Small intestine (tissue), 16 donors: ENCODE measurements around the gene TXNDC15. TPM values are rescaled to one million over a fixed set of nuclear protein-coding genes. Genes with fewer than 3 reads are reported as not detected.
A peak's percentile ranks its signal among the peaks of the same experiment; 100 is the strongest.
"Not testable (repeated sequence)": the region's sequence is repeated elsewhere in the genome, so short reads cannot be mapped to it uniquely, and the experiment has no call there.

Experiments used
- DNase-seq, 2 donors: peaks; one replicate each; pipeline versions ENCODE4 v3.0.0 to v3.0.0-alpha.2; 2013
- FAIRE-seq: peaks from 2 replicates; lab custom pipeline; 2012; peaks lifted over from hg19 to GRCh38; lab: Jason Lieb, UNC
- H3K27ac ChIP-seq, 3 donors: one replicate each; pipeline ENCODE4 v1.5.1; 2013; ENCODE audit warnings: low read length in 2 of 3, mild to moderate bottlenecking in 2 of 3, control low read depth in 1 of 3, inconsistent platforms in 1 of 3, low read depth in 1 of 3, moderate library complexity in 1 of 3
- H3K27me3 ChIP-seq, 3 donors: one replicate each; pipeline ENCODE4 v1.6.1; 2013; ENCODE audit warnings: low read length in 3 of 3, inconsistent platforms in 1 of 3; ENCODE audit not compliant: control insufficient read depth in 3 of 3, insufficient read depth in 3 of 3
- H3K36me3 ChIP-seq, 3 donors: one replicate each; pipeline ENCODE4 v1.6.1; 2013; ENCODE audit warnings: low read length in 3 of 3, inconsistent platforms in 1 of 3, low read depth in 1 of 3, mild to moderate bottlenecking in 1 of 3, moderate library complexity in 1 of 3; ENCODE audit not compliant: control insufficient read depth in 3 of 3, insufficient read depth in 2 of 3
- H3K4me1 ChIP-seq, 3 donors: one replicate each; pipeline ENCODE4 v1.6.1; 2013; ENCODE audit warnings: low read length in 2 of 3, inconsistent platforms in 1 of 3, low read depth in 1 of 3, mild to moderate bottlenecking in 1 of 3, moderate library complexity in 1 of 3; ENCODE audit not compliant: control insufficient read depth in 3 of 3, insufficient read depth in 2 of 3
- H3K4me3 ChIP-seq, 3 donors: one replicate each; pipeline ENCODE4 v1.5.1; 2013; ENCODE audit warnings: low read length in 3 of 3, control low read depth in 1 of 3, inconsistent platforms in 1 of 3, low read depth in 1 of 3, mild to moderate bottlenecking in 1 of 3, moderate library complexity in 1 of 3
- H3K9me3 ChIP-seq, 2 donors: one replicate each; pipeline ENCODE4 v1.6.1; 2013; ENCODE audit warnings: low read depth in 1 of 2, low read length in 1 of 2; ENCODE audit not compliant: control insufficient read depth in 2 of 2, insufficient read depth in 1 of 2
- WGBS, 3 donors: extraction: QIAGEN DNeasy Blood & Tissue Kit; methylation state at CpG; one replicate each; pipeline ENCODE4 v1.1.7; 2013; 5-methylcytosine and 5-hydroxymethylcytosine counted together
- long read RNA-seq, 10 donors: transcript quantifications; one replicate each; lab custom pipeline, GENCODE V29; 2026
- polyA plus RNA-seq, 4 donors: library from polyadenylated mRNA; stranded (reverse) in 3 of 4; unstranded in 1 of 4; fragments of 200-250 nt in 3 of 4; fragments of 120-200 nt in 1 of 4; gene quantifications; one replicate each; pipeline versions ENCODE4 v1.2.1 to v1.2.3, GENCODE V29; 2013
- donor health status: healthy with polysubstance abuse.
- donor health status: control.
- donor health status: control.
- donor health status: Bipolar disorder and iron deficiency.
- donor health status: healthy.

The TXNDC15 gene
- polyA plus RNA-seq, result 10 to 100 TPM; 11.9 to 51.5 (median 33.8) TPM
- long read RNA-seq, donor 1, transcript TXNDC15-201 (5 exons, 3,548 nt), result major isoform, 18 of 32 reads
- long read RNA-seq, donor 1, partial matches to known transcripts, result 13 of 32 reads
- long read RNA-seq, donor 1, other reads (novel, unspliced or antisense), result 0 of 32 reads
- long read RNA-seq, donor 2, partial matches to known transcripts, result 0 of 2 reads
- long read RNA-seq, donor 2, other reads (novel, unspliced or antisense), result 0 of 2 reads
- long read RNA-seq, donor 3, transcript TXNDC15-201 (5 exons, 3,548 nt), result major isoform, 8 of 8 reads
- long read RNA-seq, donor 3, partial matches to known transcripts, result 0 of 8 reads
- long read RNA-seq, donor 3, other reads (novel, unspliced or antisense), result 0 of 8 reads
- long read RNA-seq, donor 4, result 0 reads
- long read RNA-seq, donor 5, partial matches to known transcripts, result 0 of 4 reads
- long read RNA-seq, donor 5, other reads (novel, unspliced or antisense), result 0 of 4 reads
- long read RNA-seq, donor 6, transcript TXNDC15-201 (5 exons, 3,548 nt), result major isoform, 5 of 16 reads
- long read RNA-seq, donor 6, partial matches to known transcripts, result 10 of 16 reads
- long read RNA-seq, donor 6, other reads (novel, unspliced or antisense), result 0 of 16 reads
- long read RNA-seq, donor 7, transcript TXNDC15-201 (5 exons, 3,548 nt), result major isoform, 24 of 47 reads
- long read RNA-seq, donor 7, partial matches to known transcripts, result 21 of 47 reads
- long read RNA-seq, donor 7, other reads (novel, unspliced or antisense), result 0 of 47 reads
- long read RNA-seq, donor 8, result 0 reads
- long read RNA-seq, donor 9, result 0 reads
- long read RNA-seq, donor 10, transcript TXNDC15-201 (5 exons, 3,548 nt), result major isoform, 14 of 26 reads
- long read RNA-seq, donor 10, partial matches to known transcripts, result 9 of 26 reads
- long read RNA-seq, donor 10, other reads (novel, unspliced or antisense), result 0 of 26 reads

- 3 to 5% (median 3%) methylated on average over 61 to 79 of the region's 79 CpGs for WGBS, 3 donors
- FAIRE-seq, result no peak
These were observed at the start of gene TXNDC15 for GRCh38 chr5:134873987-134874830. TSS of gene TXNDC15 (plus strand) at chr5:134874371. CDS start at chr5:134874428, 57 bp downstream.

DNA sequence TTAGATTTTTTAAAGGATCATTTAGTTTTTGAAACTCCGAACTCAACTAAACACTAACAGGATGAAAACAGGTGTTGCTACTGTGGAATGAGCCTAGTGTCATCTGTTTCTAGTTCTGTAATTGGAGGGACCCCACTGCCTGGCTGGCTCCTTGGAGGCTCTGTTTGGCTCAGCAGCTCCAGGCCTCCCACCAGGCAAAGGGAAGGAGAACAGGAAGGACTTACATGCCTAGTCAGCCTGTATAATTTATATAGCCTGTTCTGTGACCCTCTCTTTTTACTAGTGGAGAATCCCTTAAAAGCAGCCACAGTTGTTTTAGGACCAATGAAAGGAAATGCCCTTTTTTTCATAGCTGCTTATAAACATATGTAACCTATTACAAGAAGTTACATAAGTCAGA lies 49.5 kb upstream of the TXNDC15 start:
- H3K9me3 ChIP-seq, result no peaks in the 10 kb centered on the region
- H3K27ac ChIP-seq, result no peak overlapping the region
- no peak overlapping the region for H3K4me3 ChIP-seq
- H3K4me1 ChIP-seq, result no peaks in the 10 kb centered on the region
- FAIRE-seq, result no peak
- DNase-seq, result no peak
- H3K27me3 ChIP-seq, result no peaks in the 10 kb centered on the region
- WGBS, 3 donors, result 98 to 100% (median 100%) methylated on average over 1 of the region's 1 CpG
- H3K36me3 ChIP-seq, result peaks cover 9 to 41% (median 9%) of the 10 kb centered on the region in 3 donors

More at GRCh38 chr5:134873987-134874830, at the start of gene TXNDC15:
- peak; percentile 81 to 94 for DNase-seq
- H3K4me3 ChIP-seq, result peak within 1 kb of the TSS; percentile 89 to 93 (median 92)
- peak within 1 kb of the TSS; percentile 64 to 95 (median 78) for H3K27ac ChIP-seq
- H3K9me3 ChIP-seq, result no peaks in the 10 kb centered on the region
- H3K4me1 ChIP-seq, result peaks cover 0 to 10% (median 8%) of the 10 kb centered on the region in 3 donors
- peaks cover 0 to 16% (median 0%) of the 10 kb centered on the region in 3 donors for H3K36me3 ChIP-seq
- H3K27me3 ChIP-seq, result no peaks in the 10 kb centered on the region

GRCh38 chr5:134825212-134825611 lies 49.0 kb upstream of the TXNDC15 start:
- 91 to 95% (median 91%) methylated on average over 7 of the region's 7 CpGs for WGBS, 3 donors
- H3K36me3 ChIP-seq, result peaks cover 9 to 37% (median 9%) of the 10 kb centered on the region in 3 donors
- no peak overlapping the region for H3K4me3 ChIP-seq
- FAIRE-seq (no peak), DNase-seq (no peak)
- no peak overlapping the region for H3K27ac ChIP-seq
- H3K4me1 ChIP-seq, result no peaks in the 10 kb centered on the region
- no peaks in the 10 kb centered on the region for H3K27me3 ChIP-seq
- H3K9me3 ChIP-seq, result no peaks in the 10 kb centered on the region

DNA sequence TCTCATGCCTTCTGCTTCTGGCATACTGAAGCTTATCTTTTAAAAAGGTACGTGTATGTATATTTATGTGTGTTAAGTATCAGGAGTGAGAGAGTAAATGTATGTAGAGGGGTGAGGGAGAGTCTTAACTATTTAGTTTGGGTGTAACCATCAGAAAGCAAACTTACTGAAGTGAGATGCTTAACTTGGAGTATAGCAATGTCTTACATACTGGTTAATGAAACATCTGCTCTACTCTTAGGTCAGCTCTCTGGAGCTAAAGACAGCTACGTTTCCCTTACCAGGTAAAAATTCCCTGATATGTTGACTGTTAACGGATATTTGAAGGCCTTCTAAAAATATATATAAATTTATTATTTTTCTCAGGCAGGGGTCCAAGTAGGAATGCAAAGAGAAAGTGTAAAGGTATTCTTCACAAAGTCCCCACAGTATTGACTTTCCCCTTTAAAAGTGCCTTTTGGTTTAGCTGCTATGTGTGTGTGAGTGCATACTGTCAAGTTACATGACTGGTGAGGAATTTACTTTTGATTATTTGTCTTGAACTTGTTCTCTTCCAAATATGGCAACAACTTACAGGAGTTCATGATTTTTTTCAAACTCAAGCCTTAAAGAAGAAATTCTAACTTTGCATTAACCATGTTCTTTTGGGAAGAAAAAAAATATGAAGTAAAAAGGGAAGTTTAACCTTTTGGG lies 40.7 kb upstream of the TXNDC15 start:
- no peak for FAIRE-seq
- no peaks in the 10 kb centered on the region for H3K27me3 ChIP-seq
- peaks cover 0 to 44% (median 0%) of the 10 kb centered on the region in 3 donors for H3K36me3 ChIP-seq
- H3K9me3 ChIP-seq, result no peaks in the 10 kb centered on the region
- DNase-seq, result no peak
- no peaks in the 10 kb centered on the region for H3K4me1 ChIP-seq
- 85 to 93% (median 91%) methylated on average over 3 of the region's 3 CpGs for WGBS, 3 donors
- H3K27ac ChIP-seq, result no peak overlapping the region
- no peak overlapping the region for H3K4me3 ChIP-seq

- Histone ChIP-seq H3K4me3 (no peak overlapping the region), H3K36me3 (peaks cover 0 to 57% (median 0%) of the 10 kb centered on the region in 3 donors), H3K27me3 (no peaks in the 10 kb centered on the region), H3K4me1 (no peaks in the 10 kb centered on the region), H3K27ac (no peak overlapping the region), H3K9me3 (no peaks in the 10 kb centered on the region)
- 94 to 97% (median 95%) methylated on average over 2 of the region's 2 CpGs for WGBS, 3 donors
- DNase-seq, result no peak
- no peak for FAIRE-seq
These were observed 38.5 kb upstream of the TXNDC15 start for GRCh38 chr5:134835623-134836022.

DNA sequence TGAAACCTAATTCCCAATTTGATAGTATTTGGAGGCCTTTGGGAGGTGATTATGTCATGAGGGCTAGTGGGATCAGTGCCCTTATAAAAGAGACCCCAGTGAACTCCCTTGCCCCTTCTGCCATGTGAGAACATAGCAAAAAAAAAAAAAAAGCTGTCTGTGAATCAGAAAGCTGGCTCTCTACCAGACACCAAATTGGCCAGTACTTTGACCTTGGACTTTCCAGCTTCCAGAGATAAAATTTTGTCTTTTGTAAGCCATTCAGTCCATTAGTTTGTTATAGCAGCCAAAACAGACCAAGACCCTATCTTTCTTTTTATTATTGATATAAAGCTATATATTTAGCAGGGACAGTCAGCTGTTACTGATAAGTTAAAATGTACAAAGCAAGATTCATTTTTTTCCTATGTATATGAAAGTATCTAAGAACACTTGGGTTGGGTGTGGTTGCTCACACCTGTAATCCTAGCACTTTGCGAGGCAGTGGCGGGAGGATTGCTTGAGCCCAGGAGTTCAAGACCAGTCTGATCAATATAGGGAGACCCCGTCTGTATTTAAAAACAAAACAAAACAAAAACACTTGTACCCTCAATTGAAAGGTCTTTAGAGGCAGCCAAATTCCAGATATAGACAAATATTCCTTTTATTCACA lies 36.5 kb upstream of the TXNDC15 start:
- Histone ChIP-seq H3K36me3 (peaks cover 0 to 54% (median 0%) of the 10 kb centered on the region in 3 donors), H3K27me3 (no peaks in the 10 kb centered on the region), H3K4me3 (no peak overlapping the region), H3K27ac (no peak overlapping the region), H3K9me3 (no peaks in the 10 kb centered on the region), H3K4me1 (no peaks in the 10 kb centered on the region)
- FAIRE-seq (no peak), DNase-seq (peak; percentile 17 to 77)
- WGBS, 3 donors, result 13 to 50% (median 41%) methylated on average over 3 of the region's 3 CpGs

DNA sequence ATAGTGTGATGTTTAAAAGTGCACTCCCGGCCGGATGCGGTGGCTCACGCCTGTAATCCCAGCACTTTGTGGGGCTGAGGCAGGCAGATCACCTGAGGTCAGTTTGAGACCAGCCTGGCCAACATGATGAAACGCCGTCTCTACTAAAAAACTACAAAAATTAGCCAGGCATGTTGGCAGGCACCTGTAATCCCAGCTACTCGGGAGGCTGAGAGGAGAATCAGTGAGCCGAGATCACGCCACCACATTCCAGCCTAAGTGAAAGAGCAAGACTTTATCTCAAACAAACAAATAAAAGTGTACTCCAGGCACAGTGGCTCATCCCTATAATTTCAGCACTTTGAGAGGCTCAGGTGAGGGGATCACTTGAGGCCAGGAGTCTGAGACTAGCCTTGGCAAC lies 35.8 kb upstream of the TXNDC15 start:
- WGBS, 3 donors, result 64 to 83% (median 76%) methylated on average over 9 of the region's 9 CpGs
- H3K4me1 ChIP-seq, H3K27ac ChIP-seq, FAIRE-seq, H3K9me3 ChIP-seq, DNase-seq, H3K27me3 ChIP-seq, H3K4me3 ChIP-seq: not testable (repeated sequence)
- H3K36me3 ChIP-seq, result peaks cover 0 to 51% (median 0%) of the 10 kb centered on the region in 3 donors
